HG03457 (cell line): Measurements from ENCODE around the gene TRPT1.

Experiments
- ATAC-seq: cut with Tn5 transposase; IDR thresholded peaks from one replicate; pipeline ENCODE4 v1.9.1; 2021; ENCODE audit warnings: moderate number of reproducible peaks; ENCODE audit not compliant: unreplicated experiment

The TRPT1 gene

DNA sequence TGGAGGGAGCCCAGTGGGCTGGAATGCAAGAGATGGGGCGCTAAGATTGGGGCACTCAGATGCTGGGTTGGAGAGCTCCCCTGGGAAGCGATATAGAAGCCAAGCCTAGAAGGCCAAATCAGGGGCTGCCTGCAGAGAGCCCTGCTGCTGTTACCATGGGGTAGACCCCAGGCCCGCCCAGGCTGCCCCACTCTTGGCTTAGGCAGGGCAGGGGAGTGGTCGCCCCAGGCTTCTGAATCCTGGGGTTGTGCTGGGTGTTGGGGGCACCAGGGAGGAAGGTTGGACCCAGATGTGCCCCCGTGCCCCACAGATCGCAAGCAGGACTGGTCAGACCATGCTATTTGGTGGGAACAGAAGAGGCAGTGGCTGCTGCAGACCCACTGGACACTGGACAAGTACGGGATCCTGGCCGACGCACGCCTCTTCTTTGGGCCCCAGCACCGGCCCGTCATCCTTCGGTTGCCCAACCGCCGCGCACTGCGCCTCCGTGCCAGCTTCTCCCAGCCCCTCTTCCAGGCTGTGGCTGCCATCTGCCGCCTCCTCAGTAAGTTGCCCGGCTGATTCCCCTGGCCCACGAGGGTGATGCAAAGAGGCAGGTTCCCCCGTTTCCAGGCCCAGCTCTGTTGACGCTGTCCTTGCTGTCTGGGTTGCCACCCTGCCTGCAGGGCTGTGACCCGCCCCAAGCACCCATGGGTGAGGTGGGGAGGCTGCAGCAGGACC is 15.5 kb downstream of the TRPT1 start:
- ATAC-seq = no peak

DNA sequence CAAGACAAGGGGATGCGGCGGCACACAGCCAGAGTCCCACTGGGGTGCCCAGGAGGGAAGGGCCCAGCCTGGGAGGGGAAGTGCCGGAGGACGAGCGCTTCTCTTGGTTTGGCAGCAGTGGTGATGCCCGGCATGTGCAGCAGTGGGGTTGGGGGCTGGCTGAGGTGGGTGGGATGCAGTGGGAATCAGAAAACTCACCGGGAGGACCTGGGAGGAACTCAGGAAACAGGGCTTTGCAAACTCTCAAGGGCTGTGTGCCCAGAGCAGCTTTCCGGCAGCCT is 16.5 kb downstream of the TRPT1 start:
- no peak for ATAC-seq

- no peak for ATAC-seq
Observed at GRCh38 chr11:64208796-64209562, 17.0 kb downstream of the TRPT1 start.

GRCh38 chr11:64208086-64208795 is 17.7 kb downstream of the TRPT1 start:
- ATAC-seq = no peak

DNA sequence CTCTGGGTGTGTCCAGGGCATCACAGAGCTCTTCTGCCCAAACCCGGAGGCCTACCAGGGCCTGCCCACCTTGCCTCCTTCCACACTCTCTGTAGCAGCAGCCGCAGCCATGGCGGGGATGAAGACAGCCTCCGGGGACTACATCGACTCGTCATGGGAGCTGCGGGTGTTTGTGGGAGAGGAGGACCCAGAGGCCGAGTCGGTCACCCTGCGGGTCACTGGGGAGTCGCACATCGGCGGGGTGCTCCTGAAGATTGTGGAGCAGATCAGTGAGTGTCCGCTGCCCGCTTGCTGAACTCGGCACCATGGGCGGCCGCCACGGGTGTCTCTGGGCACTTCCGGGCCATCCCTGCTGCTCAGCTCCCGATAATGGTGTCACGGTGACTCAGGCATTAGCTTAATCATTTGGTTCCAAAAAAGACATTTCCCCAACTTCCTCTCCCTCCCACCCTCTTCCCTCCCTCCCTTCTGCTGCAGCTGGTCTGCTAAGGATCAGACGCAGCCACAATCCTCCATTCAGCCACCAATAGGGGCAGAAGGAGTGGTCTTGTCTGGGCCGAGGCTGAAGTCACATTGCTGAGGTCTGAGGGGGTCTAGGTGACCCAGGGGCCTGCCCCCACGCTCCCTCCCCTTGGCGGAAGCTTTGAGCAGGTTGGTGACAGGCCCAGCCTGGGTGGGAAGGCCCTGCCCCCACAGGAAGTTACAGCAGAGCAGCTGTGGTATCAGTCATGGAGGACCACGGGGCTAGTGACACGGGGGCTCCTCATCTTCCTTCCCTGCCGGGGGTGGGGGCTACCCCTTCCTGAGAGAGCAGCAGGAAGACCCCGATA is 18.5 kb downstream of the TRPT1 start:
- ATAC-seq = no peak

DNA sequence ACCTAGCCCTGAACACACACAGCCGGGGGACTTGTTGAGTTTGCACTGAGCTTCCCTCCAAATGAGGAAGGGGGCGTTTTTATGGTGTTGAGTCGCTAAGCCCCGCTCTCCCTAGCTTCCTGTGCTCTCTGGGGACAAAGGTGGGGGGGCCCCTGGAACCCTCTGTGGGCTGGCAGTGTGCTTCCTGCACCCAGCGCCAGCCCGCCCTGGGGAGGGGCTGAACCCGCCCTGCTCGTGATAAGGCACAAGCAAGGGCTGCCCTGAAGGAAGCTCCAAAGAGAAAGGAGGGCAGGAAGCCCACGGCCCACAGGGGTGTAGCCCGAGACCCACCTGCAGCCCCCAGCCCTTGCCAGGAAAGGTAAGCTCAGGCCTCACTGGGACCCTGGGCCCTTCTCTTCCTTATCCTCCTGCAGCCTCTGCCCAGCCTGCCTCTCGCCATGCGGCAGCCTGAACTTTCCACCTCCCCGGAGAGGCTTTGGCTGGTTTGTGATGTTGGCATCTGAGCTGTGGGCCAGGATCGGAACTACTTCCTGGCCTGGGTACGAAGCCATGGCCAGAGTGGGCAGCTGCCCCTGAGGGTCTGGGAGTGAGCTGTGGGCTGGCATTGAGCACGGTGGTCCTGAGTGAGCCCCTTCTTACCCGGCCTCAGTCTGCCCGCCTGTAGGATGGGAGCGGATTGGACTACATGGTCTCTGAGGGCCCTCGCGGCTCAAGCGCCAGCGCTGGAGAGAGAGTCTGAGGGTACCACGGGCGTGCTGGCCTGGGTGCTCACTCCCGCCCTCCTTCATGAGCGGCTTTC is 19.3 kb downstream of the TRPT1 start, which contains the start of gene FERMT3:
Gene FERMT3, plus strand, starts transcription at position 265 of the 799 bp plus-strand sequence. CDS start 644 bp downstream, outside the sequence.
- no peak for ATAC-seq

GRCh38 chr11:64204464-64204989 is 21.5 kb downstream of the TRPT1 start:
- ATAC-seq = no peak

- no peak for ATAC-seq
Observed at GRCh38 chr11:64204080-64204440, 21.9 kb downstream of the TRPT1 start.

DNA sequence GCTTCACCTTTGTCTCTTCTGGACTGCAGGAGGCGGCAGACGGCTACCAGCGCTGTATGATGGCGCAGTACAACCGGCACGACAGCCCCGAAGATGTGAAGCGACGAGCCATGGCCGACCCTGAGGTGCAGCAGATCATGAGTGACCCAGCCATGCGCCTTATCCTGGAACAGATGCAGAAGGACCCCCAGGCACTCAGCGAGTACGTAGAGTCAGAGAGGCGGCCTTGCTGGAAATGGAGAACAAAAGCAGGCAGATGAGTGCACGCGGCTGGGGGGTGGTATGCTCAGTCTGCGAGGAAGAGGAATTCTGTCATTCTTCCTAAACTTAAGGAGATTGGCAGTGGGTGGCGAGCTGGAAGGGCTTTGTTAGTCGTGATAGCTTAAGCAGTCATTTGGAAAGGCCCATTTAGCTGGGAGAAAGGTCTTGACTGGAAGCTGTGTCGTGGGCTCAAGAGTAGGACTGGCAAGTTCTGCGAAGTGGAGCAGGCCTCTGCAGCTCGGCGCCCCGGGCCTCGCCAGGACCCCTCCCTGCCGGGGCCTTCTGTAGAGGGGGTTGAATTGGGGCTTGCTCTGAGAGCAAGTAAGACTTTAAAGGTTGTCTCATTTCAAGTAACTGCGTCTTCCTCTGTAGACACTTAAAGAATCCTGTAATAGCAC is 22.4 kb downstream of the TRPT1 start:
- ATAC-seq = no peak

DNA sequence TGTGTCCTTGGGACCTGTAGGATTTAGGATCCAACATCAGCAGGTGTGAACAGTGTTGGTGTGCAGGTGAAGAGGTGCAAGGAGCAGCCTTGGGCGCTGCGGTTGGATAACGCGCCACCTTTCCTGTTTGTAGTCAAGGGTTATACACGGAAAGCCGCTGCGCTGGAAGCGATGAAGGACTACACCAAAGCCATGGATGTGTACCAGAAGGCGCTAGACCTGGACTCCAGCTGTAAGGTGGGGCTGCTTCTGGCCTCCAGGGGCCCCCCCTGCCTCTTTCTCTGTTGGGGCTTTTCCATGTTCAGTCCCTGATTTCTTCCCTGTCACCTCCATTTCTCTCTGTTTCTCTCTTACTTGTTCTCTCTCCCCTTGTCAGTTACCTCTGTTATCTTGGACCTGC is 23.0 kb downstream of the TRPT1 start:
- ATAC-seq = no peak

DNA sequence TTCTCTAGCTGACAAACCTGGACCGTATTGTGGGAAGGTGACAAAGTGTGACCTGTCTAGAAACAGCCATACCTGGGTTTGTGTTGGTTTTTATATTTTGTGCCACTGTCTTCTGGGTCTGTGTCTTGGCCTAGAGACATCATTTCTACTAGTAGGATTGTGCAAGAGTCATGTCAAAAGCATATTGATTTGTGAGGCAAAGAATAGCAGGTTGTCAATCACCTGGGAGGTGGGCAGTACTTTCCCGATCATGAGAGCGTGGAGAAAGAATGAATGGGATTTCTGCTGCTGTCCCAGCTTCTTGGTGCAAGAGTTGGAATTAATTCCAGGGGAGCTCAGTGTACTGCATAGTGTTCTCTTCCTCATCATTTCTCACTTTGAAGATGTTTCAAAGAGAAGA is 24.4 kb downstream of the TRPT1 start:
- no peak for ATAC-seq

DNA sequence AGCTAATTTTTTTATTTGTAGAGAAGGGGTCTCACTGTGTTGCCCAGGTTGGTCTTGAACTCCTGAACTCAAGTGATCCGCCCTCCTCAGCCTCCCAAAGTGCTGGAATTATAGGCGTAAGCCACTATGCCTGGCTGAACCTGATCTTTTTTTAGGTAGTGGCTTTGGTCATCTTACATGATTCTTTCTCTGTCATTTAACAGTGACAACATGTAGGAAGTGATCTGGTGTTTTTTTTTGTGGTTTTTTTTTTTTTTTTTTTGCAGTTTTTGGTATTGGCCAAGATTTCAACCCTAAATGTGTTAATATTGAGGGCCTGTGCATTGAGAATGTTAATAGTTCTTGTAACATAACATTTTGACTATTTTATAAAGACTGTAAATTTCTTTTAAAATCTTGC is 27.5 kb downstream of the TRPT1 start:
- ATAC-seq = no peak

- ATAC-seq = no peak
Observed at GRCh38 chr11:64196626-64197025, 29.4 kb downstream of the TRPT1 start.

DNA sequence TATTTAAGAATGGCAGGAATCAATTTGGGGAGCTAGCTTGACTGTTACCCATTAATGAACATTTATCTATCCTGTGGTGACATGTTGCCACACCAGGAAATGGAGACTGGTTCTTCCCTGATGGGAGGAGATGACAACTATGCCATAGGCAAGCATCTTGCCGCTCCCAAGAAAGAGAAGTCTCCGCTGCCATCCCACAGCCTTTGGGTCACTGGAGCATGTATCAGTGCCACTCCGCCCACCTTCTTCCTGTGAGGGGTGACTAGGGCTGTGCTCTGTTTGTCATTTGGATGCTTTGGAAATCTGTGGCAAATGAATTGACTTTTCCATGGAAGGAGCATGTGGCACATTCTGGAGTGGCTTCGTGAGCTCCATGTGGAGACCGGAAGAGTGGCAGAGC is 33.6 kb downstream of the TRPT1 start:
- no peak for ATAC-seq

GRCh38 chr11:64186492-64187165 is 39.4 kb downstream of the TRPT1 start:
- no peak for ATAC-seq

GRCh38 chr11:64185693-64186491 is 40.1 kb downstream of the TRPT1 start, which contains the start of gene STIP1:
Gene STIP1, plus strand, starts transcription at chr11:64186171. Its CDS starts 91 bp downstream, at chr11:64186262.
- peak; percentile 70 for ATAC-seq

GRCh38 chr11:64185175-64185692 is 40.8 kb downstream of the TRPT1 start:
- no peak for ATAC-seq

- ATAC-seq = no peak
Observed at GRCh38 chr11:64183890-64184289, 42.1 kb downstream of the TRPT1 start.
